ENCODE data around the gene PXYLP1. TPM values are rescaled to one million over a fixed set of nuclear protein-coding genes. Genes with fewer than 3 reads are reported as not detected.

The PXYLP1 gene
- total and polyA plus RNA-seq, 9 of the 15 experiments (the other 6 are each of a cell fraction or from before 2014, with no cell fraction given) = 0.80 to 2.9 (median 1.3) TPM

- TF ChIP-seq, protein P1, sequence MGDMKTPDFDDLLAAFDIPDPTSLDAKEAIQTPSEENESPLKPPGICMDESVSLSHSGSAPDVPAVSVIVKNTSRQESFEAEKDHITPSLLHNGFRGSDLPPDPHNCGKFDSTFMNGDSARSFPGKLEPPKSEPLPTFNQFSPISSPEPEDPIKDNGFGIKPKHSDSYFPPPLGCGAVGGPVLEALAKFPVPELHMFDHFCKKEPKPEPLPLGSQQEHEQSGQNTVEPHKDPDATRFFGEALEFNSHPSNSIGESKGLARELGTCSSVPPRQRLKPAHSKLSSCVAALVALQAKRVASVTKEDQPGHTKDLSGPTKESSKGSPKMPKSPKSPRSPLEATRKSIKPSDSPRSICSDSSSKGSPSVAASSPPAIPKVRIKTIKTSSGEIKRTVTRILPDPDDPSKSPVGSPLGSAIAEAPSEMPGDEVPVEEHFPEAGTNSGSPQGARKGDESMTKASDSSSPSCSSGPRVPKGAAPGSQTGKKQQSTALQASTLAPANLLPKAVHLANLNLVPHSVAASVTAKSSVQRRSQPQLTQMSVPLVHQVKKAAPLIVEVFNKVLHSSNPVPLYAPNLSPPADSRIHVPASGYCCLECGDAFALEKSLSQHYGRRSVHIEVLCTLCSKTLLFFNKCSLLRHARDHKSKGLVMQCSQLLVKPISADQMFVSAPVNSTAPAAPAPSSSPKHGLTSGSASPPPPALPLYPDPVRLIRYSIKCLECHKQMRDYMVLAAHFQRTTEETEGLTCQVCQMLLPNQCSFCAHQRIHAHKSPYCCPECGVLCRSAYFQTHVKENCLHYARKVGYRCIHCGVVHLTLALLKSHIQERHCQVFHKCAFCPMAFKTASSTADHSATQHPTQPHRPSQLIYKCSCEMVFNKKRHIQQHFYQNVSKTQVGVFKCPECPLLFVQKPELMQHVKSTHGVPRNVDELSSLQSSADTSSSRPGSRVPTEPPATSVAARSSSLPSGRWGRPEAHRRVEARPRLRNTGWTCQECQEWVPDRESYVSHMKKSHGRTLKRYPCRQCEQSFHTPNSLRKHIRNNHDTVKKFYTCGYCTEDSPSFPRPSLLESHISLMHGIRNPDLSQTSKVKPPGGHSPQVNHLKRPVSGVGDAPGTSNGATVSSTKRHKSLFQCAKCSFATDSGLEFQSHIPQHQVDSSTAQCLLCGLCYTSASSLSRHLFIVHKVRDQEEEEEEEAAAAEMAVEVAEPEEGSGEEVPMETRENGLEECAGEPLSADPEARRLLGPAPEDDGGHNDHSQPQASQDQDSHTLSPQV (IDR thresholded peaks at IDR 0.05) = peak; percentile 100
- TF ChIP-seq TEAD2 (tag; IDR thresholded peaks at IDR 0.05) (peak; percentile 99), U2AF2 (optimal IDR thresholded peaks at IDR 0.05; ENCODE audit: low read depth, low read length) (no peak), NFYB (IDR thresholded peaks at IDR 0.05; ENCODE audit: extremely low read depth, insufficient read length) (no peak), TFAP4 (CRISPR knock-in tag; IDR thresholded peaks at IDR 0.05; ENCODE audit: borderline replicate concordance) (peak; percentile 71; the same call in 1 of the 2 replicates), FIP1L1 (IDR thresholded peaks at IDR 0.05; ENCODE audit: low read depth, low read length, poor library complexity, severe bottlenecking) (no peak), BRF1 (IDR thresholded peaks at IDR 0.05; ENCODE audit: borderline replicate concordance, extremely low read depth, insufficient read length) (no peak), TARDBP (IDR thresholded peaks at IDR 0.05) (no peak)
- TF ChIP-seq, protein P2, sequence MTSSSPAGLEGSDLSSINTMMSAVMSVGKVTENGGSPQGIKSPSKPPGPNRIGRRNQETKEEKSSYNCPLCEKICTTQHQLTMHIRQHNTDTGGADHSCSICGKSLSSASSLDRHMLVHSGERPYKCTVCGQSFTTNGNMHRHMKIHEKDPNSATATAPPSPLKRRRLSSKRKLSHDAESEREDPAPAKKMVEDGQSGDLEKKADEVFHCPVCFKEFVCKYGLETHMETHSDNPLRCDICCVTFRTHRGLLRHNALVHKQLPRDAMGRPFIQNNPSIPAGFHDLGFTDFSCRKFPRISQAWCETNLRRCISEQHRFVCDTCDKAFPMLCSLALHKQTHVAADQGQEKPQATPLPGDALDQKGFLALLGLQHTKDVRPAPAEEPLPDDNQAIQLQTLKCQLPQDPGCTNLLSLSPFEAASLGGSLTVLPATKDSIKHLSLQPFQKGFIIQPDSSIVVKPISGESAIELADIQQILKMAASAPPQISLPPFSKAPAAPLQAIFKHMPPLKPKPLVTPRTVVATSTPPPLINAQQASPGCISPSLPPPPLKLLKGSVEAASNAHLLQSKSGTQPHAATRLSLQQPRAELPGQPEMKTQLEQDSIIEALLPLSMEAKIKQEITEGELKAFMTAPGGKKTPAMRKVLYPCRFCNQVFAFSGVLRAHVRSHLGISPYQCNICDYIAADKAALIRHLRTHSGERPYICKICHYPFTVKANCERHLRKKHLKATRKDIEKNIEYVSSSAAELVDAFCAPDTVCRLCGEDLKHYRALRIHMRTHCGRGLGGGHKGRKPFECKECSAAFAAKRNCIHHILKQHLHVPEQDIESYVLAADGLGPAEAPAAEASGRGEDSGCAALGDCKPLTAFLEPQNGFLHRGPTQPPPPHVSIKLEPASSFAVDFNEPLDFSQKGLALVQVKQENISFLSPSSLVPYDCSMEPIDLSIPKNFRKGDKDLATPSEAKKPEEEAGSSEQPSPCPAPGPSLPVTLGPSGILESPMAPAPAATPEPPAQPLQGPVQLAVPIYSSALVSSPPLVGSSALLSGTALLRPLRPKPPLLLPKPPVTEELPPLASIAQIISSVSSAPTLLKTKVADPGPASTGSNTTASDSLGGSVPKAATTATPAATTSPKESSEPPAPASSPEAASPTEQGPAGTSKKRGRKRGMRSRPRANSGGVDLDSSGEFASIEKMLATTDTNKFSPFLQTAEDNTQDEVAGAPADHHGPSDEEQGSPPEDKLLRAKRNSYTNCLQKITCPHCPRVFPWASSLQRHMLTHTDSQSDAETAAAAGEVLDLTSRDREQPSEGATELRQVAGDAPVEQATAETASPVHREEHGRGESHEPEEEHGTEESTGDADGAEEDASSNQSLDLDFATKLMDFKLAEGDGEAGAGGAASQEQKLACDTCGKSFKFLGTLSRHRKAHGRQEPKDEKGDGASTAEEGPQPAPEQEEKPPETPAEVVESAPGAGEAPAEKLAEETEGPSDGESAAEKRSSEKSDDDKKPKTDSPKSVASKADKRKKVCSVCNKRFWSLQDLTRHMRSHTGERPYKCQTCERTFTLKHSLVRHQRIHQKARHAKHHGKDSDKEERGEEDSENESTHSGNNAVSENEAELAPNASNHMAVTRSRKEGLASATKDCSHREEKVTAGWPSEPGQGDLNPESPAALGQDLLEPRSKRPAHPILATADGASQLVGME (CRISPR knock-in tag; IDR thresholded peaks at IDR 0.05) = peak; percentile 100
Observed at GRCh38 chr3:141312354-141313092, 80.9 kb downstream of the PXYLP1 start (continued).

Measured in K562 (cell line).